IMR-90 (cell line): ENCODE results near the gene NLE1. TPM values are rescaled to one million over a fixed set of nuclear protein-coding genes. Genes with fewer than 3 reads are reported as not detected.

Source experiments
- ATAC-seq: fragments of 200-7000 bp; cut with Tn5 transposase; 2 replicates; pipeline ENCODE4 v1.9.1; 2020; ENCODE audit warnings: low read depth, mild to moderate bottlenecking, moderate library complexity
- BruUV-seq: library from RNA; stranded (reverse); fragments of 400-500 nt; replicated peaks from 2 replicates; lab custom pipeline; 2021; lab: Mats Ljungman, UMichigan
- CTCF ChIA-PET: fragments of 300-600 bp; formaldehyde crosslinking; extraction: SDS; loops from one replicate; lab custom pipeline; 2021; ENCODE audit warnings: antibody characterized with exemption; lab: Yijun Ruan, JAX
- POLR2A ChIA-PET: fragments of 300-600 bp; sonication (Branson Sonifier 250); formaldehyde crosslinking; loops from one replicate; lab custom pipeline; 2022; ENCODE audit warnings: antibody characterized with exemption; ENCODE audit not compliant: unreplicated experiment; lab: Charles Lee
- DNase-seq: peaks from one replicate; pipeline ENCODE4 v3.0.0; 2013
- H2AFZ ChIP-seq: replicated peaks from 2 replicates; pipeline ENCODE3; 2013; ENCODE audit warnings: low read length, mild to moderate bottlenecking; ENCODE audit not compliant: poor library complexity
- H2AK5ac ChIP-seq: 2 replicates; pipeline ENCODE4 v1.6.1; 2013; ENCODE audit warnings: low read depth, low read length, inconsistent platforms
- H2AK9ac ChIP-seq: replicated peaks from 2 replicates; pipeline ENCODE3; 2013; ENCODE audit warnings: mild to moderate bottlenecking, low read depth, low read length, moderate library complexity; ENCODE audit not compliant: poor library complexity
- H2BK120ac ChIP-seq: 2 replicates; pipeline ENCODE4 v1.6.1; 2013; ENCODE audit warnings: low read depth, low read length, inconsistent platforms
- H2BK15ac ChIP-seq: 3 replicates; pipeline ENCODE4 v1.6.1; 2013; ENCODE audit warnings: low read depth, low read length, inconsistent platforms
- H2BK20ac ChIP-seq: 2 replicates; pipeline ENCODE4 v1.6.1; 2013; ENCODE audit warnings: low read depth, mild to moderate bottlenecking, inconsistent platforms, low read length, moderate library complexity
- H2BK5ac ChIP-seq: 2 replicates; pipeline ENCODE4 v1.6.1; 2013; ENCODE audit warnings: mild to moderate bottlenecking, low read depth, low read length, inconsistent platforms; ENCODE audit not compliant: poor library complexity, severe bottlenecking
- H3K14ac ChIP-seq: replicated peaks from 2 replicates; pipeline ENCODE4 v1.6.1; 2013; ENCODE audit warnings: low read depth, low read length, inconsistent platforms
- H3K18ac ChIP-seq: 2 replicates; pipeline ENCODE4 v1.6.1; 2013; ENCODE audit warnings: low read depth, low read length, control low read depth
- H3K23ac ChIP-seq: 2 replicates; pipeline ENCODE4 v1.6.1; 2013; ENCODE audit warnings: low read depth, low read length, inconsistent platforms
- H3K27ac ChIP-seq: 2 replicates; pipeline ENCODE4 v1.5.1; 2013; ENCODE audit warnings: mild to moderate bottlenecking, control low read depth, low read length; ENCODE audit not compliant: insufficient read depth
- H3K27me3 ChIP-seq: 2 replicates; pipeline ENCODE4 v1.6.1; 2013; ENCODE audit warnings: low read length; ENCODE audit not compliant: control insufficient read depth, insufficient read depth
- H3K36me3 ChIP-seq: 2 replicates; pipeline ENCODE4 v1.6.1; 2013; ENCODE audit warnings: low read length, mixed read lengths; ENCODE audit not compliant: control insufficient read depth, insufficient read depth
- H3K4ac ChIP-seq: 2 replicates; pipeline ENCODE4 v1.6.1; 2013; ENCODE audit warnings: low read depth, low read length, inconsistent platforms
- H3K4me1 ChIP-seq: 2 replicates; pipeline ENCODE4 v1.6.1; 2013; ENCODE audit warnings: low read length, mixed read lengths; ENCODE audit not compliant: control insufficient read depth, insufficient read depth
- H3K4me2 ChIP-seq: 2 replicates; pipeline ENCODE4 v1.6.1; 2013; ENCODE audit warnings: low read depth, mild to moderate bottlenecking, control low read depth, low read length, moderate library complexity
- H3K4me3 ChIP-seq: 2 replicates; pipeline ENCODE4 v1.5.1; 2013; ENCODE audit warnings: low read depth, mild to moderate bottlenecking, control low read depth, low read length, moderate library complexity; ENCODE audit not compliant: insufficient read depth
- H3K56ac ChIP-seq: 2 replicates; pipeline ENCODE4 v1.6.1; 2013; ENCODE audit warnings: low read length, inconsistent platforms; ENCODE audit not compliant: insufficient read depth; ENCODE audit errors: extremely low read depth
- H3K79me1 ChIP-seq, 2 experiments: 2 replicates each; pipeline ENCODE4 v1.6.1; 2013; ENCODE audit warnings: low read length in 2 of 2, inconsistent platforms in 1 of 2, low read depth in 1 of 2
- H3K9ac ChIP-seq: 2 replicates; pipeline ENCODE4 v1.6.1; 2013; ENCODE audit warnings: low read depth, low read length, control low read depth
- H3K9me1 ChIP-seq: 2 replicates; pipeline ENCODE4 v1.6.1; 2013; ENCODE audit warnings: low read length, inconsistent platforms; ENCODE audit not compliant: insufficient read depth
- H3K9me3 ChIP-seq: 2 replicates; pipeline ENCODE4 v1.6.1; 2013; ENCODE audit warnings: low read length; ENCODE audit not compliant: control insufficient read depth, insufficient read depth
- H4K20me1 ChIP-seq: 2 replicates; pipeline ENCODE4 v1.6.1; 2013; ENCODE audit warnings: low read length, inconsistent platforms; ENCODE audit not compliant: insufficient read depth
- H4K5ac ChIP-seq: 2 replicates; pipeline ENCODE4 v1.6.1; 2013; ENCODE audit warnings: mild to moderate bottlenecking, low read depth, low read length, control low read depth
- H4K8ac ChIP-seq, 2 experiments: 2 replicates each; pipeline ENCODE4 v1.6.1; 2013; ENCODE audit warnings: low read depth in 2 of 2, low read length in 2 of 2, control low read depth in 1 of 2, inconsistent platforms in 1 of 2
- H4K91ac ChIP-seq: 2 replicates; pipeline ENCODE4 v1.6.1; 2013; ENCODE audit warnings: low read depth, low read length, inconsistent platforms; ENCODE audit not compliant: insufficient read depth
- BHLHE40 ChIP-seq: fragments of 150-350 bp; IDR thresholded peaks from 2 replicates; pipeline ENCODE4 v1.6.1; 2016; ENCODE audit warnings: mild to moderate bottlenecking, low read depth, low read length
- MAFK ChIP-seq: IDR thresholded peaks from 2 replicates; pipeline ENCODE4 v1.6.1; 2012; ENCODE audit warnings: low read depth, low read length, improper control_type of control experiment
- MAZ ChIP-seq: IDR thresholded peaks from 2 replicates; pipeline ENCODE4 v1.6.1; 2012; ENCODE audit warnings: low read depth, mild to moderate bottlenecking, low read length, improper control_type of control experiment, moderate library complexity, borderline replicate concordance
- MXI1 ChIP-seq: IDR thresholded peaks from 2 replicates; pipeline ENCODE4 v1.6.1; 2012; ENCODE audit warnings: low read depth, mild to moderate bottlenecking, low read length, moderate library complexity, borderline replicate concordance
- NFE2L2 ChIP-seq: fragments of 150-350 bp; IDR thresholded peaks from 2 replicates; pipeline ENCODE4 v1.6.1; 2016; ENCODE audit warnings: low read depth, mild to moderate bottlenecking, low read length
- RCOR1 ChIP-seq: IDR thresholded peaks from 2 replicates; pipeline ENCODE4 v1.6.1; 2012; ENCODE audit warnings: mild to moderate bottlenecking, low read length, improper control_type of control experiment; ENCODE audit not compliant: insufficient replicate concordance
- SMC3 ChIP-seq: fragments of 150-350 bp; IDR thresholded peaks from 2 replicates; pipeline ENCODE4 v1.6.1; 2016; ENCODE audit warnings: low read depth, mild to moderate bottlenecking, antibody characterized with exemption, low read length, moderate library complexity
- WGBS, 2 experiments: methylation state at CpG; one replicate each; pipeline versions ENCODE4 v1.1.5 to v1.1.7; 2013; ENCODE audit warnings: missing lambda C conversion rate in 2 of 2; ENCODE audit not compliant: insufficient read length in 1 of 2; ENCODE audit errors: extremely low coverage in 2 of 2; 5-methylcytosine and 5-hydroxymethylcytosine counted together
- dilution Hi-C: fragments of 300-500 bp; cut with HindIII; formaldehyde crosslinking; loops from one replicate; pipeline ENCODE4 v1.14.3; 2018; ENCODE audit warnings: low sequenced_read_pairs; ENCODE audit not compliant: unreplicated experiment
- in situ Hi-C: fragments of 300-500 bp; cut with MboI; formaldehyde crosslinking; loops from 3 replicates; pipeline ENCODE4 v1.14.3; 2019; ENCODE audit warnings: low sequenced_read_pairs, inconsistent platforms, mixed read lengths
- intact Hi-C: fragments of 100-400 bp; cut with micrococcal nuclease; formaldehyde crosslinking; loops from 2 replicates; pipeline ENCODE4 v1.10.0; 2022
- polyA plus RNA-seq, 3 experiments: library from polyadenylated mRNA; depleted of rRNA; stranded (reverse); fragments of >200 nt; gene quantifications; 2 replicates each; pipeline ENCODE4 v1.2.3, GENCODE V29; 2012; ENCODE audit warnings: low replicate concordance in 1 of 3
- total RNA-seq: library from RNA; depleted of rRNA; stranded (reverse); fragments of >200 nt; gene quantifications from 2 replicates; pipeline ENCODE4 v1.2.3, GENCODE V29; 2012

NLE1 gene
- total and polyA plus RNA-seq, 2 of the 4 experiments (the other 2 are of a cell fraction): 18.6 to 23.7 TPM

- Histone ChIP-seq H2AK9ac (no peak overlapping the region), H3K4me1 (peaks cover 13% of the 10 kb centered on the region), H3K9ac (no peak overlapping the region), H3K18ac (no peak overlapping the region), H3K27me3 (no peaks in the 10 kb centered on the region), H3K27ac (no peak overlapping the region), H3K36me3 (no peaks in the 10 kb centered on the region), H2AK5ac (no peak overlapping the region), H2BK15ac (no peak overlapping the region), H4K20me1 (peaks cover 4% of the 10 kb centered on the region), H4K91ac (no peak overlapping the region), H4K5ac (no peak overlapping the region), H3K56ac (no peak overlapping the region), H4K8ac (no peak overlapping the region), H3K79me1 (peaks cover 9 to 62% of the 10 kb centered on the region in 2 experiments), H2BK120ac (0 out of 2 replicates have a peak overlapping the region, but pooled peaks have one; percentile 44), H3K4me2 (peak overlapping the region; percentile 51; the same call in 1 of the 2 replicates), H3K4me3 (no peak overlapping the region), H2AFZ (no peak overlapping the region), H3K23ac (no peak overlapping the region), H3K9me1 (peaks cover 19% of the 10 kb centered on the region), H3K9me3 (no peaks in the 10 kb centered on the region), H3K4ac (no peak overlapping the region), H3K14ac (no peak overlapping the region), H2BK5ac (no peak overlapping the region), H2BK20ac (no peak overlapping the region)
- no TSS peak for BruUV-seq
- POLR2A ChIA-PET: interaction anchor here (0.6 kb wide), 1 partner anchor 57 kb away, joined by 3 read pairs; no protein-coding TSS in a partner anchor
- dilution Hi-C loops (no loop called here), in situ Hi-C loops (no loop called here), intact Hi-C loops (no loop called here)
- DNase-seq: peak; percentile 72
- TF ChIP-seq RCOR1 (no peak), NFE2L2 (peak; percentile 54; the same call in 1 of the 2 replicates), MAZ (no peak), SMC3 (no peak), BHLHE40 (no peak), MAFK (0 out of 2 replicates have a peak, but pooled peaks have one; percentile 4), MXI1 (no peak)
- ATAC-seq: no peak
- CTCF ChIA-PET: no interaction called here
- WGBS, 2 experiments: no CpG with 5 or more reads among the region's 2 CpGs
These were observed 57.1 kb downstream of the NLE1 start for GRCh38 chr17:35084987-35085386.
